GM23248 (cell line): ENCODE measurements around the gene ANO1.

Source experiments
- EZH2 ChIP-seq: fragments of 200-600 bp; sonication (generic); IDR thresholded peaks from 2 replicates; pipeline ENCODE4 v1.6.1; 2018; ENCODE audit warnings: antibody characterized with exemption, mild to moderate bottlenecking; ENCODE audit not compliant: insufficient read depth, poor library complexity, severe bottlenecking
- EZH2phosphoT487 ChIP-seq: fragments of 200-600 bp; sonication (generic); IDR thresholded peaks from 2 replicates; pipeline ENCODE4 v1.6.1; 2018; ENCODE audit warnings: antibody characterized with exemption, moderate library complexity, mild to moderate bottlenecking, low read depth; ENCODE audit not compliant: insufficient read depth

DNA sequence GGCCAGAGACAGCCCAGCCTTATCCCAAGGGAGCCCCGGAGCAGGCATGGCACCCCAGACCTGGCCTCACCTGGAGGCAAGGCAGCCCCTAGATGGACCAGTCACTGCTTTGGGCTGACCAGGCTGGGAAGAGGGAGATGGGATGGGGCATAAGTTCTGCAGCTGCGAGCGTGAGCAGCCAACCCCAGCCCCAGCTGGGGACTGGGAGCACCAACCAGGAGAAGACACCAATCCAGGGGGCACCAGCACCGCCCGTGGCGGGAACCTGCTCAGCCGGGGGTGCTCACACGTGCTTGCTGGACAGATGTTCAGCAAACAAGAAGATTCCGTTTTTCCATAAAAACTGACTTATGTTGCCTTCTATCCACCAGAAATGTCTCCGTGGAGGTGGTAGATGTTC is 108.8 kb downstream of the ANO1 start:
- TF ChIP-seq EZH2 (no peak), EZH2phosphoT487 (no peak)
